CD14-positive monocyte (primary cell): ENCODE results near the gene TMEM213. TPM values are rescaled to one million over a fixed set of nuclear protein-coding genes. Genes with fewer than 3 reads are reported as not detected.

ENCODE experiments used
- DNase-seq, 3 donors: peaks; one replicate each; pipeline ENCODE4 v3.0.0-alpha.2; 2011 to 2022
- H2AFZ ChIP-seq: 2 replicates; pipeline ENCODE4 v1.6.0; 2012; ENCODE audit warnings: mild to moderate bottlenecking, low read depth, low read length, inconsistent platforms; ENCODE audit not compliant: insufficient read depth, poor library complexity, severe bottlenecking
- H3K27ac ChIP-seq, 2 donors: 1 replicate in 1 of 2; 2 replicates in 1 of 2; pipeline ENCODE4 v1.5.1; 2012 to 2013; ENCODE audit warnings: low read length in 2 of 2, control low read depth in 1 of 2, inconsistent platforms in 1 of 2, low read depth in 1 of 2, mild to moderate bottlenecking in 1 of 2
- H3K27me3 ChIP-seq, 2 donors: one replicate each; pipeline versions ENCODE4 v1.6.0 to v1.6.1; 2011 to 2013; ENCODE audit warnings: low read length in 2 of 2; ENCODE audit not compliant: control insufficient read depth in 2 of 2, insufficient read depth in 2 of 2
- H3K36me3 ChIP-seq, 2 donors: replicated peaks in 1 of 2; 1 replicate in 1 of 2; 2 replicates in 1 of 2; pipeline versions ENCODE4 v1.5.1 to v1.6.1; 2012 to 2013; ENCODE audit warnings: low read length in 2 of 2, control low read depth in 1 of 2, inconsistent platforms in 1 of 2, mild to moderate bottlenecking in 1 of 2; ENCODE audit not compliant: insufficient read depth in 2 of 2, control insufficient read depth in 1 of 2
- H3K4me1 ChIP-seq, 2 donors: 1 replicate in 1 of 2; 2 replicates in 1 of 2; pipeline versions ENCODE4 v1.5.1 to v1.6.1; 2012 to 2013; ENCODE audit warnings: low read length in 2 of 2, control low read depth in 1 of 2, inconsistent platforms in 1 of 2, mild to moderate bottlenecking in 1 of 2, moderate library complexity in 1 of 2; ENCODE audit not compliant: insufficient read depth in 2 of 2, control insufficient read depth in 1 of 2
- H3K4me2 ChIP-seq: replicated peaks from 2 replicates; pipeline ENCODE3; 2012; ENCODE audit warnings: low read length, moderate library complexity, mild to moderate bottlenecking; ENCODE audit not compliant: poor library complexity, severe bottlenecking; ENCODE audit errors: extremely low read depth
- H3K4me3 ChIP-seq, 3 experiments: fragments of 200-600 bp in 1 of 3; sonication (generic) in 1 of 3; replicated peaks in 1 of 3; 1 replicate in 2 of 3; 2 replicates in 1 of 3; pipeline ENCODE4 v1.5.1; 2011 to 2013; ENCODE audit warnings: low read length in 3 of 3, mild to moderate bottlenecking in 3 of 3, control low read depth in 2 of 3, low read depth in 2 of 3, inconsistent platforms in 1 of 3, moderate library complexity in 1 of 3
- H3K79me2 ChIP-seq: 2 replicates; pipeline ENCODE4 v1.6.0; 2012; ENCODE audit warnings: mild to moderate bottlenecking, control low read depth, inconsistent platforms, low read length, moderate library complexity; ENCODE audit not compliant: insufficient read depth
- H3K9ac ChIP-seq: 2 replicates; pipeline ENCODE4 v1.6.0; 2017; ENCODE audit warnings: low read length, mild to moderate bottlenecking; ENCODE audit not compliant: insufficient read depth, poor library complexity, severe bottlenecking
- H3K9me3 ChIP-seq, 2 donors: replicated peaks in 1 of 2; 1 replicate in 1 of 2; 2 replicates in 1 of 2; pipeline versions ENCODE4 v1.5.1 to v1.6.1; 2012 to 2013; ENCODE audit warnings: low read length in 2 of 2, control low read depth in 1 of 2; ENCODE audit not compliant: control insufficient read depth in 1 of 2, insufficient read depth in 1 of 2
- H4K20me1 ChIP-seq: 2 replicates; pipeline ENCODE4 v1.6.0; 2012; ENCODE audit warnings: mild to moderate bottlenecking, low read length, control low read depth, moderate library complexity; ENCODE audit not compliant: insufficient read depth
- H3K27ac Mint-ChIP-seq, 7 donors: one replicate each; pipeline ENCODE4 v1.8.0; 2020; ENCODE audit warnings: mild to moderate bottlenecking in 7 of 7, mixed read lengths in 7 of 7, moderate library complexity in 6 of 7, inconsistent platforms in 2 of 7
- H3K27me3 Mint-ChIP-seq, 3 donors: one replicate each; pipeline ENCODE4 v1.8.0; 2021 to 2022; ENCODE audit warnings: low read depth in 3 of 3, mild to moderate bottlenecking in 3 of 3, mixed read lengths in 3 of 3, moderate library complexity in 3 of 3, inconsistent platforms in 1 of 3
- H3K36me3 Mint-ChIP-seq, 2 donors: one replicate each; pipeline ENCODE4 v1.8.0; 2020; ENCODE audit warnings: mixed read lengths in 2 of 2, inconsistent platforms in 1 of 2, mild to moderate bottlenecking in 1 of 2
- H3K4me1 Mint-ChIP-seq: one replicate; pipeline ENCODE4 v1.8.0; 2020; ENCODE audit warnings: mild to moderate bottlenecking, mixed read lengths
- H3K4me3 Mint-ChIP-seq, 2 donors: one replicate each; pipeline ENCODE4 v1.8.0; 2020; ENCODE audit warnings: mild to moderate bottlenecking in 2 of 2, mixed read lengths in 2 of 2, moderate library complexity in 1 of 2
- H3K9me3 Mint-ChIP-seq, 7 donors: one replicate each; pipeline ENCODE4 v1.8.0; 2020 to 2022; ENCODE audit warnings: mixed read lengths in 7 of 7, mild to moderate bottlenecking in 6 of 7, moderate library complexity in 6 of 7, inconsistent platforms in 2 of 7
- WGBS: methylation state at CpG from one replicate; pipeline ENCODE4 v1.1.5; 2013; ENCODE audit warnings: missing lambda C conversion rate; ENCODE audit not compliant: insufficient coverage; 5-methylcytosine and 5-hydroxymethylcytosine counted together
- intact Hi-C, 2 donors: fragments of 100-400 bp; cut with micrococcal nuclease; formaldehyde crosslinking; loops; one replicate each; pipeline versions ENCODE4 v1.15.0 to v1.15.1; 2023
- polyA plus RNA-seq, 3 donors: library from polyadenylated mRNA; depleted of rRNA in 1 of 3; unstranded in 2 of 3; stranded (reverse) in 1 of 3; fragments of 300-500 nt in 2 of 3; fragments of >200 nt in 1 of 3; fragmentation: Illumina TruSeq in 2 of 3; gene quantifications; 1 replicate in 2 of 3; 2 replicates in 1 of 3; pipeline ENCODE4 v1.2.3, GENCODE V29; 2012 to 2021
- TF ChIP-seq, protein P1 (sequence below): fragments of 200-600 bp; IDR thresholded peaks from one replicate; pipeline ENCODE4 v1.8.0; 2022; ENCODE audit warnings: antibody characterized with exemption, mild to moderate bottlenecking

The TMEM213 gene
- polyA plus RNA-seq, 3 donors, result not detected

DNA sequence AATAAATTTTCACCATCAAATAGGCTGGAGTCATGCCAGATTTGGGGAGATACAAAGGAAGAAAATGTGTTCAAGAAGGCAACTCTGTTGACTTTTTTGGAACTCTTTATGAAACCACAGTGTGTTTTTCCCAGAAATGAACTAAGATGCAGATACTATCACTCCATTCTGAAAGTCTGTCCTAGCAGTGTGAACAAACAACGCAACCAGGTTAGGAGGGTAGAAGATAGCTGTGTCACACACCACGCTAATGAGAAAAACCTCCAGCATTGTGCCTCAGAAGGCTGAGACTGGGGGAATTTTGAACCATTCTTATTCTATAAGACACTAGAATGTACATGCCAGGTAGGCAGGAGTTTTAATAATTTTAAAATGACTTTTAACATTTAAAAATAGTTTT lies 16.2 kb downstream of the TMEM213 start:
- WGBS, result no CpG with 5 or more reads among the region's 2 CpGs

DNA sequence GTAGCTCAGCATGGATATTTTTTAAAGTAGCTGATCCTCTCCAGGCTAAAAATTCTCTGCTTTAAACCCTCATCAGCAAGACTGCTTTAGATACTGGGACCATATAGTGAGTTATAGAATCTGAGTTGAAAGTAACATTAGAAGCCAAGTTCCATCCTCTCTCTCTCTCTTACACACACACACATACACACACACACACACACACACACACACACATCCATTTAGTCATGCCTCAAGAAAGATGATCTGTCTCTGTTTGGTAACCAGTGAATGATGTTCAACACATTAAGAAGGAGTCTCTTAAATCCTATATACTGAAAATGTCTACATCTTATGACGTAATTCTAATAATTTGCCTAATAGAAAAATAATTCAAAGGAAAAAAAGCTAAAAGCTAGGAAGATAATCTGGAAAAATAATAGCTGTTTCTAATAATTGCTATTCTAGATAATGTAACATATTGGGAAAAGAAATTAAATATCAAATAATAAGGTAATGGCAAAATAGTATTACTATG lies 17.1 kb downstream of the TMEM213 start:
- Mint-ChIP-seq H3K27me3 (peaks cover 0 to 3% (median 0%) of the 10 kb centered on the region in 3 donors), H3K27ac (no peak overlapping the region), H3K9me3 (peaks cover 0 to 13% (median 0%) of the 10 kb centered on the region in 7 donors), H3K4me1 (no peaks in the 10 kb centered on the region), H3K36me3 (no peaks in the 10 kb centered on the region), H3K4me3 (no peak overlapping the region)
- intact Hi-C loops, result no loop called here
- H3K79me2 ChIP-seq, result no peaks in the 10 kb centered on the region
- H3K36me3 ChIP-seq, result no peaks in the 10 kb centered on the region
- H3K9me3 ChIP-seq, result no peaks in the 10 kb centered on the region
- TF ChIP-seq, protein P1, sequence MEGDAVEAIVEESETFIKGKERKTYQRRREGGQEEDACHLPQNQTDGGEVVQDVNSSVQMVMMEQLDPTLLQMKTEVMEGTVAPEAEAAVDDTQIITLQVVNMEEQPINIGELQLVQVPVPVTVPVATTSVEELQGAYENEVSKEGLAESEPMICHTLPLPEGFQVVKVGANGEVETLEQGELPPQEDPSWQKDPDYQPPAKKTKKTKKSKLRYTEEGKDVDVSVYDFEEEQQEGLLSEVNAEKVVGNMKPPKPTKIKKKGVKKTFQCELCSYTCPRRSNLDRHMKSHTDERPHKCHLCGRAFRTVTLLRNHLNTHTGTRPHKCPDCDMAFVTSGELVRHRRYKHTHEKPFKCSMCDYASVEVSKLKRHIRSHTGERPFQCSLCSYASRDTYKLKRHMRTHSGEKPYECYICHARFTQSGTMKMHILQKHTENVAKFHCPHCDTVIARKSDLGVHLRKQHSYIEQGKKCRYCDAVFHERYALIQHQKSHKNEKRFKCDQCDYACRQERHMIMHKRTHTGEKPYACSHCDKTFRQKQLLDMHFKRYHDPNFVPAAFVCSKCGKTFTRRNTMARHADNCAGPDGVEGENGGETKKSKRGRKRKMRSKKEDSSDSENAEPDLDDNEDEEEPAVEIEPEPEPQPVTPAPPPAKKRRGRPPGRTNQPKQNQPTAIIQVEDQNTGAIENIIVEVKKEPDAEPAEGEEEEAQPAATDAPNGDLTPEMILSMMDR, result no peak
- H2AFZ ChIP-seq, result no peak overlapping the region
- H3K9ac ChIP-seq, result no peak overlapping the region
- no peaks in the 10 kb centered on the region for H3K27me3 ChIP-seq
- no peak overlapping the region for H3K4me2 ChIP-seq
- H3K27ac ChIP-seq, result no peak overlapping the region
- WGBS, result no CpG with 5 or more reads among the region's 1 CpG
- H4K20me1 ChIP-seq, result no peaks in the 10 kb centered on the region
- H3K4me3 ChIP-seq, result no peak overlapping the region
- H3K4me1 ChIP-seq, result no peaks in the 10 kb centered on the region
- no peak for DNase-seq

More for the DNA sequence above, 16.2 kb downstream of the TMEM213 start:
- H3K9me3 ChIP-seq, result no peaks in the 10 kb centered on the region
- no peaks in the 10 kb centered on the region for H3K27me3 ChIP-seq
- Mint-ChIP-seq H3K36me3 (no peaks in the 10 kb centered on the region), H3K4me3 (no peak overlapping the region), H3K27ac (no peak overlapping the region), H3K27me3 (peaks cover 0 to 3% (median 0%) of the 10 kb centered on the region in 3 donors), H3K9me3 (peaks cover 0 to 7% (median 0%) of the 10 kb centered on the region in 7 donors), H3K4me1 (no peaks in the 10 kb centered on the region)
- H3K36me3 ChIP-seq, result no peaks in the 10 kb centered on the region
- DNase-seq, result no peak
- no peaks in the 10 kb centered on the region for H3K4me1 ChIP-seq
- H3K79me2 ChIP-seq, result no peaks in the 10 kb centered on the region
- intact Hi-C loops, result no loop called here
- TF ChIP-seq, protein P1, result no peak
- no peak overlapping the region for H3K27ac ChIP-seq
- no peak overlapping the region for H2AFZ ChIP-seq
- H3K9ac ChIP-seq, result no peak overlapping the region
- H3K4me3 ChIP-seq, result no peak overlapping the region
- H3K4me2 ChIP-seq, result no peak overlapping the region
- no peaks in the 10 kb centered on the region for H4K20me1 ChIP-seq
